Immature natural killer cell (primary cell): Measurements from ENCODE around the gene FGGY. TPM values are rescaled to one million over a fixed set of nuclear protein-coding genes. Genes with fewer than 3 reads are reported as not detected.
"Not testable (repeated sequence)": the region's sequence is repeated elsewhere in the genome, so short reads cannot be mapped to it uniquely, and the experiment has no call there.

Source experiments
- DNase-seq, 3 donors: peaks; one replicate each; pipeline ENCODE4 v3.0.0; 2022; ENCODE audit warnings: mixed read lengths in 1 of 3
- H3K27ac Mint-ChIP-seq, 6 donors: one replicate each; pipeline ENCODE4 v1.8.0; 2020; ENCODE audit warnings: mixed read lengths in 6 of 6, mild to moderate bottlenecking in 5 of 6, inconsistent platforms in 4 of 6, moderate library complexity in 3 of 6
- H3K27me3 Mint-ChIP-seq, 3 donors: one replicate each; pipeline ENCODE4 v1.8.0; 2020 to 2021; ENCODE audit warnings: low read depth in 3 of 3, mild to moderate bottlenecking in 3 of 3, mixed read lengths in 3 of 3, moderate library complexity in 3 of 3, inconsistent platforms in 1 of 3
- H3K36me3 Mint-ChIP-seq, 3 donors: one replicate each; pipeline ENCODE4 v1.8.0; 2020; ENCODE audit warnings: mixed read lengths in 3 of 3, inconsistent platforms in 2 of 3, mild to moderate bottlenecking in 2 of 3
- H3K4me1 Mint-ChIP-seq, 2 donors: one replicate each; pipeline ENCODE4 v1.8.0; 2020; ENCODE audit warnings: inconsistent platforms in 2 of 2, mild to moderate bottlenecking in 2 of 2, mixed read lengths in 2 of 2, moderate library complexity in 1 of 2
- H3K4me3 Mint-ChIP-seq, 5 donors: one replicate each; pipeline ENCODE4 v1.8.0; 2020; ENCODE audit warnings: mild to moderate bottlenecking in 5 of 5, mixed read lengths in 5 of 5, inconsistent platforms in 3 of 5, moderate library complexity in 3 of 5
- H3K9me3 Mint-ChIP-seq, 6 donors: one replicate each; pipeline ENCODE4 v1.8.0; 2020; ENCODE audit warnings: mild to moderate bottlenecking in 6 of 6, mixed read lengths in 6 of 6, inconsistent platforms in 4 of 6, moderate library complexity in 3 of 6
- polyA plus RNA-seq, 3 donors: library from polyadenylated mRNA; unstranded; fragments of 300-500 nt; fragmentation: Illumina TruSeq; gene quantifications; one replicate each; pipeline ENCODE4 v1.2.3, GENCODE V29; 2021

FGGY gene
- polyA plus RNA-seq, 3 donors from 2014 or later: 4.0 to 8.4 (median 5.1) TPM

- Mint-ChIP-seq H3K27me3 (peaks cover 0 to 3% (median 3%) of the 10 kb centered on the region in 3 donors), H3K36me3 (peaks cover 3 to 16% (median 6%) of the 10 kb centered on the region in 3 donors), H3K9me3 (peaks cover 0 to 4% (median 0%) of the 10 kb centered on the region in 6 donors), H3K4me1 (no peaks in the 10 kb centered on the region), H3K4me3 (no peak overlapping the region), H3K27ac (no peak overlapping the region)
- no peak for DNase-seq
These were observed 158.3 kb downstream of the FGGY start for GRCh38 chr1:59455206-59455605.

GRCh38 chr1:59457786-59458185 is 160.9 kb downstream of the FGGY start:
- no peak for DNase-seq
- peaks cover 0 to 4% (median 0%) of the 10 kb centered on the region in 6 donors for H3K9me3 Mint-ChIP-seq
- no peak overlapping the region for H3K4me3 Mint-ChIP-seq
- no peaks in the 10 kb centered on the region for H3K4me1 Mint-ChIP-seq
- H3K36me3 Mint-ChIP-seq: peaks cover 3 to 16% (median 13%) of the 10 kb centered on the region in 3 donors
- no peak overlapping the region for H3K27ac Mint-ChIP-seq
- H3K27me3 Mint-ChIP-seq: peaks cover 0 to 3% (median 3%) of the 10 kb centered on the region in 3 donors

GRCh38 chr1:59458884-59459283 is 162.0 kb downstream of the FGGY start:
- no peaks in the 10 kb centered on the region for H3K4me1 Mint-ChIP-seq
- H3K27me3 Mint-ChIP-seq: peaks cover 0 to 3% (median 0%) of the 10 kb centered on the region in 3 donors
- no peak for DNase-seq
- H3K36me3 Mint-ChIP-seq: peaks cover 0 to 13% (median 13%) of the 10 kb centered on the region in 3 donors
- H3K27ac Mint-ChIP-seq: no peak overlapping the region
- H3K9me3 Mint-ChIP-seq: peaks cover 0 to 4% (median 0%) of the 10 kb centered on the region in 6 donors
- no peak overlapping the region for H3K4me3 Mint-ChIP-seq

- DNase-seq, H3K9me3 Mint-ChIP-seq, H3K4me3 Mint-ChIP-seq, H3K4me1 Mint-ChIP-seq, H3K27ac Mint-ChIP-seq, H3K27me3 Mint-ChIP-seq: not testable (repeated sequence)
- peaks cover 0 to 13% (median 7%) of the 10 kb centered on the region in 3 donors for H3K36me3 Mint-ChIP-seq
These were observed 166.0 kb downstream of the FGGY start for GRCh38 chr1:59462942-59463341.

- H3K4me1 Mint-ChIP-seq, H3K27me3 Mint-ChIP-seq, H3K27ac Mint-ChIP-seq, DNase-seq, H3K4me3 Mint-ChIP-seq, H3K9me3 Mint-ChIP-seq: not testable (repeated sequence)
- H3K36me3 Mint-ChIP-seq: peaks cover 0 to 17% (median 4%) of the 10 kb centered on the region in 3 donors
These were observed 168.6 kb downstream of the FGGY start for GRCh38 chr1:59465478-59465877.

- Mint-ChIP-seq H3K27me3 (no peaks in the 10 kb centered on the region), H3K4me1 (peaks cover 6 to 8% of the 10 kb centered on the region in 2 donors), H3K27ac (no peak overlapping the region), H3K36me3 (peaks cover 4 to 10% (median 6%) of the 10 kb centered on the region in 3 donors), H3K9me3 (peaks cover 0 to 9% (median 2%) of the 10 kb centered on the region in 6 donors), H3K4me3 (no peak overlapping the region)
- DNase-seq: no peak
These were observed 172.0 kb downstream of the FGGY start for GRCh38 chr1:59468828-59469428.

- H3K4me3 Mint-ChIP-seq, H3K4me1 Mint-ChIP-seq, DNase-seq, H3K27me3 Mint-ChIP-seq, H3K27ac Mint-ChIP-seq, H3K9me3 Mint-ChIP-seq: not testable (repeated sequence)
- H3K36me3 Mint-ChIP-seq: peaks cover 4 to 19% (median 11%) of the 10 kb centered on the region in 3 donors
These were observed 175.2 kb downstream of the FGGY start for GRCh38 chr1:59471991-59472570.

GRCh38 chr1:59473831-59474230 is 176.9 kb downstream of the FGGY start:
- H3K27ac Mint-ChIP-seq: no peak overlapping the region
- H3K36me3 Mint-ChIP-seq: peaks cover 4 to 19% (median 11%) of the 10 kb centered on the region in 3 donors
- DNase-seq: no peak
- no peaks in the 10 kb centered on the region for H3K4me1 Mint-ChIP-seq
- peaks cover 0 to 9% (median 2%) of the 10 kb centered on the region in 6 donors for H3K9me3 Mint-ChIP-seq
- no peak overlapping the region for H3K4me3 Mint-ChIP-seq
- no peaks in the 10 kb centered on the region for H3K27me3 Mint-ChIP-seq

- no peaks in the 10 kb centered on the region for H3K4me1 Mint-ChIP-seq
- H3K27ac Mint-ChIP-seq: no peak overlapping the region
- H3K9me3 Mint-ChIP-seq: peaks cover 0 to 9% (median 2%) of the 10 kb centered on the region in 6 donors
- DNase-seq: no peak
- H3K4me3 Mint-ChIP-seq: no peak overlapping the region
- peaks cover 4 to 18% (median 11%) of the 10 kb centered on the region in 3 donors for H3K36me3 Mint-ChIP-seq
- no peaks in the 10 kb centered on the region for H3K27me3 Mint-ChIP-seq
These were observed 177.6 kb downstream of the FGGY start for GRCh38 chr1:59474496-59474895.

- H3K27ac Mint-ChIP-seq: no peak overlapping the region
- no peaks in the 10 kb centered on the region for H3K27me3 Mint-ChIP-seq
- no peaks in the 10 kb centered on the region for H3K4me1 Mint-ChIP-seq
- peaks cover 0 to 11% (median 8%) of the 10 kb centered on the region in 3 donors for H3K36me3 Mint-ChIP-seq
- H3K9me3 Mint-ChIP-seq: no peaks in the 10 kb centered on the region
- DNase-seq: no peak
- H3K4me3 Mint-ChIP-seq: no peak overlapping the region
These were observed 178.8 kb downstream of the FGGY start for GRCh38 chr1:59475737-59476136.

GRCh38 chr1:59477286-59477685 is 180.4 kb downstream of the FGGY start:
- Mint-ChIP-seq H3K27me3 (peaks cover 0 to 2% (median 0%) of the 10 kb centered on the region in 3 donors), H3K27ac (no peak overlapping the region), H3K9me3 (no peaks in the 10 kb centered on the region), H3K4me1 (no peaks in the 10 kb centered on the region), H3K36me3 (peaks cover 0 to 8% (median 4%) of the 10 kb centered on the region in 3 donors), H3K4me3 (no peak overlapping the region)
- DNase-seq: peak in 1 of 3 donors; percentile 2

GRCh38 chr1:59477867-59478266 is 181.0 kb downstream of the FGGY start:
- no peaks in the 10 kb centered on the region for H3K9me3 Mint-ChIP-seq
- no peak overlapping the region for H3K27ac Mint-ChIP-seq
- peaks cover 0 to 2% (median 0%) of the 10 kb centered on the region in 3 donors for H3K27me3 Mint-ChIP-seq
- no peak overlapping the region for H3K4me3 Mint-ChIP-seq
- no peak for DNase-seq
- no peaks in the 10 kb centered on the region for H3K4me1 Mint-ChIP-seq
- peaks cover 0 to 8% (median 4%) of the 10 kb centered on the region in 3 donors for H3K36me3 Mint-ChIP-seq

GRCh38 chr1:59478822-59479221 is 181.9 kb downstream of the FGGY start:
- Mint-ChIP-seq H3K27me3 (peaks cover 0 to 2% (median 0%) of the 10 kb centered on the region in 3 donors), H3K4me3 (no peak overlapping the region), H3K4me1 (no peaks in the 10 kb centered on the region)

GRCh38 chr1:59480188-59480888 is 183.4 kb downstream of the FGGY start:
- H3K27ac Mint-ChIP-seq: no peak overlapping the region
- no peaks in the 10 kb centered on the region for H3K4me1 Mint-ChIP-seq
- no peaks in the 10 kb centered on the region for H3K9me3 Mint-ChIP-seq
- peaks cover 0 to 2% (median 0%) of the 10 kb centered on the region in 3 donors for H3K27me3 Mint-ChIP-seq
- DNase-seq: no peak
- peaks cover 0 to 8% (median 4%) of the 10 kb centered on the region in 3 donors for H3K36me3 Mint-ChIP-seq
- no peak overlapping the region for H3K4me3 Mint-ChIP-seq

More at GRCh38 chr1:59478822-59479221, 181.9 kb downstream of the FGGY start:
- H3K36me3 Mint-ChIP-seq: peaks cover 0 to 8% (median 4%) of the 10 kb centered on the region in 3 donors
- no peak overlapping the region for H3K27ac Mint-ChIP-seq
- no peaks in the 10 kb centered on the region for H3K9me3 Mint-ChIP-seq
- DNase-seq: no peak
